NT2/D1 (cell line): ENCODE measurements around the gene MEGF10.

Experiments
- DNase-seq: peaks from one replicate; pipeline ENCODE4 v3.0.0-alpha.2; 2011; ENCODE audit warnings: low read depth, low spot score
- H3K27me3 ChIP-seq: 2 replicates; pipeline ENCODE4 v1.6.0; 2011; ENCODE audit warnings: mild to moderate bottlenecking; ENCODE audit not compliant: insufficient read length, insufficient read depth
- H3K36me3 ChIP-seq: 2 replicates; pipeline ENCODE4 v1.6.1; 2011; ENCODE audit warnings: mild to moderate bottlenecking, low read length, mixed read lengths; ENCODE audit not compliant: insufficient read depth, insufficient read length
- H3K4me1 ChIP-seq: 2 replicates; pipeline ENCODE4 v1.5.1; 2011; ENCODE audit not compliant: insufficient read depth, insufficient read length
- H3K4me3 ChIP-seq: 2 replicates; pipeline ENCODE4 v1.5.1; 2011; ENCODE audit warnings: low read depth; ENCODE audit not compliant: insufficient read length
- H3K9ac ChIP-seq: 2 replicates; pipeline ENCODE4 v1.6.0; 2011; ENCODE audit warnings: low read depth; ENCODE audit not compliant: insufficient read length
- H3K9me3 ChIP-seq: 2 replicates; pipeline ENCODE4 v1.5.1; 2011; ENCODE audit warnings: mild to moderate bottlenecking, low read length; ENCODE audit not compliant: insufficient read depth
- SUZ12 ChIP-seq: IDR thresholded peaks from 2 replicates; pipeline ENCODE4 v1.6.1; 2011; ENCODE audit not compliant: insufficient read length, insufficient read depth; ENCODE audit errors: extremely low read depth
- YY1 ChIP-seq: IDR thresholded peaks from 2 replicates; pipeline ENCODE4 v1.6.1; 2011; ENCODE audit not compliant: insufficient read length, insufficient read depth
- ZNF274 ChIP-seq: IDR thresholded peaks from 2 replicates; pipeline ENCODE4 v1.6.1; 2011; ENCODE audit warnings: mild to moderate bottlenecking, low read depth, low read length

The MEGF10 gene

GRCh38 chr5:127358284-127358683 lies 67.7 kb downstream of the MEGF10 start:
- H3K9me3 ChIP-seq, result no peaks in the 10 kb centered on the region
- H3K9ac ChIP-seq, result no peak overlapping the region
- no peaks in the 10 kb centered on the region for H3K4me1 ChIP-seq
- no peak for DNase-seq
- H3K36me3 ChIP-seq, result no peaks in the 10 kb centered on the region
- no peak for TF ChIP-seq ZNF274
- no peaks in the 10 kb centered on the region for H3K27me3 ChIP-seq
- no peak overlapping the region for H3K4me3 ChIP-seq

GRCh38 chr5:127358740-127359139 lies 68.1 kb downstream of the MEGF10 start:
- no peaks in the 10 kb centered on the region for H3K36me3 ChIP-seq
- TF ChIP-seq ZNF274 (no peak), SUZ12 (no peak), YY1 (no peak)
- no peak overlapping the region for H3K9ac ChIP-seq
- no peak overlapping the region for H3K4me3 ChIP-seq
- no peaks in the 10 kb centered on the region for H3K27me3 ChIP-seq
- no peak for DNase-seq
- no peaks in the 10 kb centered on the region for H3K9me3 ChIP-seq
- H3K4me1 ChIP-seq, result no peaks in the 10 kb centered on the region

GRCh38 chr5:127359502-127359901 lies 68.9 kb downstream of the MEGF10 start:
- DNase-seq, result no peak
- no peak for TF ChIP-seq SUZ12
- no peak for TF ChIP-seq YY1
- TF ChIP-seq ZNF274, result no peak
- Histone ChIP-seq H3K9ac (no peak overlapping the region), H3K27me3 (no peaks in the 10 kb centered on the region), H3K36me3 (no peaks in the 10 kb centered on the region), H3K4me1 (no peaks in the 10 kb centered on the region), H3K9me3 (no peaks in the 10 kb centered on the region), H3K4me3 (no peak overlapping the region)

- Histone ChIP-seq H3K27me3 (no peaks in the 10 kb centered on the region), H3K9ac (no peak overlapping the region), H3K4me3 (no peak overlapping the region), H3K9me3 (no peaks in the 10 kb centered on the region), H3K4me1 (no peaks in the 10 kb centered on the region), H3K36me3 (no peaks in the 10 kb centered on the region)
- no peak for TF ChIP-seq ZNF274
- no peak for TF ChIP-seq SUZ12
- TF ChIP-seq YY1, result no peak
- DNase-seq, result no peak
Measured at GRCh38 chr5:127363403-127363802, 72.8 kb downstream of the MEGF10 start.

GRCh38 chr5:127367029-127367428 lies 76.4 kb downstream of the MEGF10 start:
- TF ChIP-seq ZNF274 (no peak), SUZ12 (no peak), YY1 (no peak)
- Histone ChIP-seq H3K36me3 (no peaks in the 10 kb centered on the region), H3K9me3 (no peaks in the 10 kb centered on the region), H3K4me3 (no peak overlapping the region), H3K9ac (no peak overlapping the region), H3K4me1 (no peaks in the 10 kb centered on the region), H3K27me3 (no peaks in the 10 kb centered on the region)
- DNase-seq, result no peak

GRCh38 chr5:127367946-127368465 lies 77.4 kb downstream of the MEGF10 start:
- no peak for DNase-seq
- TF ChIP-seq SUZ12 (no peak), YY1 (no peak), ZNF274 (no peak)
- Histone ChIP-seq H3K36me3 (no peaks in the 10 kb centered on the region), H3K27me3 (no peaks in the 10 kb centered on the region), H3K4me1 (no peaks in the 10 kb centered on the region), H3K9me3 (no peaks in the 10 kb centered on the region), H3K4me3 (no peak overlapping the region), H3K9ac (no peak overlapping the region)

GRCh38 chr5:127369796-127370195 lies 79.2 kb downstream of the MEGF10 start:
- DNase-seq, result no peak
- TF ChIP-seq YY1 (no peak), ZNF274 (no peak), SUZ12 (no peak)

GRCh38 chr5:127370631-127371030 lies 80.0 kb downstream of the MEGF10 start:
- H3K4me3 ChIP-seq, result no peak overlapping the region
- TF ChIP-seq YY1, result no peak
- H3K4me1 ChIP-seq, result no peaks in the 10 kb centered on the region
- H3K9ac ChIP-seq, result no peak overlapping the region
- DNase-seq, result no peak
- H3K9me3 ChIP-seq, result peaks cover 8% of the 10 kb centered on the region
- no peaks in the 10 kb centered on the region for H3K27me3 ChIP-seq
- no peaks in the 10 kb centered on the region for H3K36me3 ChIP-seq

More at GRCh38 chr5:127369796-127370195, 79.2 kb downstream of the MEGF10 start:
- Histone ChIP-seq H3K36me3 (no peaks in the 10 kb centered on the region), H3K27me3 (no peaks in the 10 kb centered on the region), H3K4me3 (no peak overlapping the region), H3K9me3 (peaks cover 8% of the 10 kb centered on the region), H3K4me1 (no peaks in the 10 kb centered on the region), H3K9ac (no peak overlapping the region)
